C1 segment of cervical spinal cord (tissue), 14 donors: ENCODE data around the gene MYO15A.
"Not testable (repeated sequence)": the region's sequence is repeated elsewhere in the genome, so short reads cannot be mapped to it uniquely, and the experiment has no call there.

Experiments used
- DNase-seq, 14 donors: peaks; one replicate each; lab custom pipeline; 2025; lab: John Stamatoyannopoulos, UW

MYO15A gene

DNA sequence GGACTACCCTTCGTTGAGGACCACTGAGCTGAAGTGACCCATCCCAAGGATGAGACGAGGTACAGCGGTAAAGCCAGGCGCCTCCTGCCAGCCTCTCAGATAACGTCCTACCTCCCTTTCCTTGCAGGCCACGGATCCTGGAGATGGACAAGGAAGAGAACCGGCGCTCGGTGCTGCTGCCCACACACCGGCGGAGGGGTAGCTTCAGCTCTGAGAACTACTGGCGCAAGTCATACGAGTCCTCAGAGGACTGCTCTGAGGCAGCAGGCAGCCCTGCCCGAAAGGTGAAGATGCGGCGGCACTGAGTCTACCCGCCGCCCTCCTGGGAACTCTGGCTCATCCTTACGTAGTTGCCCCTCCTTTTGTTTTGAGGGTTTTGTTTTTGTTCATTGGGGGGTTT, 99.5 kb downstream of the MYO15A start:
- no peak for DNase-seq

DNA sequence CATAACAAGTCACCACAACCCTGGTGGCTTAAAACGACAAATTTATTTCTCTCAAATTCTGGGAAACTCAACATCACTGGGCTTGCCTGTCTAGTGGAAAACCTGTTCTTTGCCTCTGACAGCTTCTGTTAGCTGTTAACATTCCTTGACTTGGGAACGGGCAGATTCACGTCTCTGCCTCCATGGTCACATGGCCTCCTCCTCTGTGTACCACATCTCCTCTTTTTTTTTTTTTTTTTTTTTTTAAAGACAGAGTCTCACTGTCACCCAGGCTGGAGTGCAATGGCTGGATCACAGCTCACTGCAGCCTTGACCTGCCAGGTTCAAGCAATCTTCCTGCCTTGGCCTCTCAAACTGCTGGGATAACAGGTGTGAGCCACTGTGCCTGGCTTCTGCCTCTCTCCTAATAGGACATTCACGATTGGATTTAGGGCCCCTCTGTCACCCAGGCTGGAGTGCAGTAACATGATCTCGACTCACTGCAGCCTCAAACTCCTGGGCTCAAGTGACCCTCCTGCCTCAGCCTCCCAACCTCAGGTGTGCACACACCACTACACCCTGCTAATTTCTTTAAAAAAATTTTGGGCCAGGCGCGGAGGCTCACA, 105.2 kb downstream of the MYO15A start:
- no peak for DNase-seq

DNA sequence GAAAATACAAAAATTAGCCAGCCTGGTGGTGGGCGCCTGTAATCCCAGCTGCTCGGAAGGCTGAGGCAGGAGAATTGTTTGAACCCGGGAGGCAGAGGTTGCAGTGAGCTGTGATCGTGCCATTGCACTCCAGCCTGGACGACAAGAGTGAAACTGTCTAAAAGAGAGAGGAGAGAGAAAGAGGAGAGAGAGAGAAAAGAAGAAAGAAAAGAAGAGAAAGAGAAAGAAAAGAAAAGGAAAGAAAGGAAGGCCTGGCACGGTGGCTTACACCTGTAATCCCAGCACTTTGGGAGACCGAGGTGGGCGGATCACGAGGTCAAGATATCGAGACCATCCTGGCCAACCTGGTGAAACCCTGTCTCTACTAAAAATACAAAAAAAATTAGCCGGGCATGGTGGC, 108.3 kb downstream of the MYO15A start:
- not testable (repeated sequence) for DNase-seq

- peak in 9 of 14 donors; percentile 32 to 69 (median 55) for DNase-seq
Measured at GRCh38 chr17:18217412-18218015, 109.0 kb downstream of the MYO15A start.

GRCh38 chr17:18218756-18219415, 110.3 kb downstream of the MYO15A start:
- no peak for DNase-seq

- DNase-seq: no peak
Measured at GRCh38 chr17:18224053-18224386, 115.5 kb downstream of the MYO15A start.

- DNase-seq: no peak
Measured at GRCh38 chr17:18224387-18225120, 116.0 kb downstream of the MYO15A start.

- peak; percentile 48 to 97 (median 86) for DNase-seq
Measured at GRCh38 chr17:18225121-18225641, 116.6 kb downstream of the MYO15A start, which contains the start of gene LLGL1. TSS of gene LLGL1 (plus strand) at chr17:18225635. CDS start at chr17:18225683, 48 bp downstream.

DNA sequence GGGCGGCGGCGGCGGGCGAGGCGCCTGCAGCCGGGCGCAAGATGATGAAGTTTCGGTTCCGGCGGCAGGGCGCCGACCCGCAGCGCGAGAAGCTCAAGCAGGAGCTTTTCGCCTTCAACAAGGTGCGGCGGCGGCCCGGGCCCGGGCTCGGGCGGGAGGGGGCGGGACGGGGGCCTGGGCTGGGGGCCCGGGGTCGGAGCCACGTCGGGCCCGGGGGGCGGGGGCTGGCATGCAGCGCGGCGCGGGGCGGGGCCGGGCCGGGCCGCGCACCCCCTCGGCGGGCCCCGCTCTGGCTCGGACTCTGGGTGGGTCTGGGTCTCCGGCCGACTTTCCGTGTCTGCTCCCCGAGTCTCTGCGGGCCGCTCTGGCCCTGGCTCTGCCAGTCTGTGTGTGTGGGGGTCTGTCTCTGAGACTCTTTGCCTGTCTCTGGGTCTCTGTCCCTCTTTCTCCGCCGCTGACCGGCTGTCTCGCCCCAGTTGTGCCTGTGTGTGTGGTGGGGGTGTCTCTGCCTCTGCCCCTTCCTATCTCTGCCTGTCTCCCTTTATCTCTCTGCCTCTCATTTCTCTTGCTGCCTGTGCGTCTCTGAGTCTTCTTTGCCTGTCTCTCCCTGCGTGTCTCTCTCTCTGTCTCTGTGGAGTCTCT, 117.2 kb downstream of the MYO15A start:
- peak in 6 of 14 donors; percentile 38 to 75 (median 64) for DNase-seq

GRCh38 chr17:18226284-18226945, 117.9 kb downstream of the MYO15A start:
- no peak for DNase-seq

DNA sequence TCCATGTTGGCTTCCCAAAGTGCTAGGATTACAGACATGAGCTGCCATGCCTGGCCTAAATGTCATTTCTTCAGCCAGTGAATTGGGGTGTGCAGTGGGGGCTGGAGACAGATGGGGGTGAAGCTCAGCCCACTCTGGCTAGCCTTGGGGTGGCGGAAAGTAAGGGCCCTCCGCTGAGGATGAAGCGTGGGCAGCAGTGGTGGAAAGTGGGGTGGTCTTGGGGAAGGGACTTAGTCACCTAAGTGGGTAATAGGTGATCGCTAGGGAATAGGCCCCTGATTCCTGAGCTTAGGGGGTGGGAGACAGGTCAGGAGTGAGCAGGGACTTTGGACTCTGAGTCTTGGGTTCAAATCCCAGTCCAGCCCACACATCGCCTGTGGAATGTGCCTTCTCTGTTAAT, 119.1 kb downstream of the MYO15A start:
- DNase-seq: no peak

- peak in 2 of 14 donors; percentile 14 to 41 for DNase-seq
Measured at GRCh38 chr17:18228176-18228682, 119.7 kb downstream of the MYO15A start.

- no peak for DNase-seq
Measured at GRCh38 chr17:18229254-18229653, 120.7 kb downstream of the MYO15A start.
